Measurements from ENCODE around the gene ZFYVE16. TPM values are rescaled to one million over a fixed set of nuclear protein-coding genes. Genes with fewer than 3 reads are reported as not detected.
A peak's percentile ranks its signal among the peaks of the same experiment; 100 is the strongest.

ZFYVE16 gene
- 11.1 and 19.4 TPM in 2 replicates for total RNA-seq (2012; rRNA removed)
- polyA plus RNA-seq (2012; rRNA removed), result 4.0 and 5.3 TPM in 2 replicates
- polyA plus RNA-seq (2012; cell fraction: cytosol; rRNA removed), result 0.45 and 0.51 TPM in 2 replicates
- 1.0 and 10.2 TPM in 2 replicates for polyA plus RNA-seq (2012; cell fraction: nucleus; rRNA removed; ENCODE audit: low replicate concordance)
- Bru-seq, nascent RNA, result percentile 79 among the genes with signal in this experiment
- BruChase-seq, experiment 1, labeled RNA remaining after a 6-hour chase, result percentile 87 among the genes with signal in this experiment
- percentile 90 among the genes with signal in this experiment for BruChase-seq, experiment 2, labeled RNA remaining after a 2-hour chase
- long read RNA-seq, full-length matches to known transcripts, result 14 of 27 reads
- long read RNA-seq, partial matches to known transcripts, result 7 of 27 reads
- long read RNA-seq, other reads (novel, unspliced or antisense), result 6 of 27 reads

- Histone ChIP-seq H3K27ac (ENCODE audit: insufficient read depth, low read length) (peak within 1 kb of the TSS; percentile 80), H2BK120ac (ENCODE audit: low read depth, low read length) (peak within 1 kb of the TSS; percentile 87), H2AFZ (replicated peaks; ENCODE audit: low read length, poor library complexity) (peak within 1 kb of the TSS; percentile 99), H4K8ac (ENCODE audit: low read depth in 2 of 2, low read length in 2 of 2) (peak within 1 kb of the TSS; percentile 60 to 100), H2AK9ac (replicated peaks; ENCODE audit: low read depth, low read length, poor library complexity) (peak within 1 kb of the TSS; percentile 89), H2BK15ac (ENCODE audit: low read depth, low read length) (peak within 1 kb of the TSS; percentile 38; the same call in 1 of the 3 replicates), H3K4me3 (ENCODE audit: insufficient read depth, low read depth, low read length) (peak within 1 kb of the TSS; percentile 75), H3K56ac (ENCODE audit: extremely low read depth, insufficient read depth, low read length) (peak within 1 kb of the TSS; percentile 76), H4K91ac (ENCODE audit: insufficient read depth, low read depth, low read length) (peak within 1 kb of the TSS; percentile 90), H4K5ac (ENCODE audit: low read depth, low read length) (peak within 1 kb of the TSS; percentile 74), H3K14ac (replicated peaks; ENCODE audit: low read depth, low read length) (peak within 1 kb of the TSS; percentile 90), H4K20me1 (ENCODE audit: insufficient read depth, low read length) (peaks cover 4% of the 10 kb centered on the region; the same call in 1 of the 2 replicates), H3K9ac (ENCODE audit: low read depth, low read length) (peak within 1 kb of the TSS; percentile 74), H3K4me1 (ENCODE audit: control insufficient read depth, insufficient read depth, low read length) (peaks cover 3% of the 10 kb centered on the region; the same call in 1 of the 2 replicates), H2AK5ac (ENCODE audit: low read depth, low read length) (no peak within 1 kb of the TSS), H3K79me1 (ENCODE audit: low read depth in 1 of 2, low read length in 2 of 2) (peaks cover 3 to 16% of the 10 kb centered on the region in 2 experiments; a peak in 3 of 4 replicates), H3K4ac (ENCODE audit: low read depth, low read length) (peak within 1 kb of the TSS; percentile 94), H3K27me3 (ENCODE audit: control insufficient read depth, insufficient read depth, low read length) (no peaks in the 10 kb centered on the region), H3K4me2 (ENCODE audit: low read depth, low read length) (peak within 1 kb of the TSS; percentile 99), H3K9me3 (ENCODE audit: control insufficient read depth, insufficient read depth, low read length) (no peaks in the 10 kb centered on the region), H2BK5ac (ENCODE audit: low read depth, low read length, poor library complexity, severe bottlenecking) (peak within 1 kb of the TSS; percentile 92), H3K9me1 (ENCODE audit: insufficient read depth, low read length) (0 out of 2 replicates have a peak, but pooled peaks cover 4% of the 10 kb centered on the region), H3K23ac (ENCODE audit: low read depth, low read length) (peak within 1 kb of the TSS; percentile 96), H3K18ac (ENCODE audit: low read depth, low read length) (peak within 1 kb of the TSS; percentile 56), H2BK20ac (ENCODE audit: low read depth, low read length) (0 out of 2 replicates have a peak within 1 kb of the TSS, but pooled peaks have one; percentile 32), H3K36me3 (ENCODE audit: control insufficient read depth, insufficient read depth, low read length) (peaks cover 4% of the 10 kb centered on the region; the same call in 1 of the 2 replicates)
- in situ Hi-C loops (cut with MboI; ENCODE audit: low sequenced_read_pairs), result no loop called here
- 0% methylated on average over 23 of the region's 66 CpGs; no CpG with 5 or more reads in 1 of the 2 experiments for WGBS, 2 experiments (ENCODE audit: extremely low coverage in 2 of 2, insufficient read length in 1 of 2)
- dilution Hi-C loops (cut with HindIII; ENCODE audit: low sequenced_read_pairs, unreplicated experiment), result no loop called here
- ChIA-PET CTCF (interaction anchor here (0.5 to 0.6 kb wide), 2 partner anchors 42 to 69 kb away, joined by 3 to 6 read pairs; no protein-coding TSS in a partner anchor), POLR2A (ENCODE audit: unreplicated experiment) (no interaction called here)
- intact Hi-C loops (cut with micrococcal nuclease), result loop anchor here (5.0 kb wide), 1 partner anchor 316 kb away; no protein-coding TSS in a partner anchor
- BruUV-seq (replicated peaks), result no TSS peak
- ATAC-seq (ENCODE audit: low read depth) (peak; percentile 93), DNase-seq (peak; percentile 96)
- peak; percentile 89 for TF ChIP-seq POLR2A (IDR thresholded peaks at IDR 0.05; ENCODE audit: low read depth, low read length)
- no peak for TF ChIP-seq RFX5 (IDR thresholded peaks at IDR 0.05; ENCODE audit: low read depth, low read length)
- TF ChIP-seq USF2 (IDR thresholded peaks at IDR 0.05; ENCODE audit: low read depth, low read length), result 0 out of 2 replicates have a peak, but pooled peaks have one; percentile 1
- no peak for TF ChIP-seq RCOR1 (IDR thresholded peaks at IDR 0.05; ENCODE audit: insufficient replicate concordance, low read length)
- 0 out of 2 replicates have a peak, but pooled peaks have one; percentile 9 for TF ChIP-seq MXI1 (IDR thresholded peaks at IDR 0.05; ENCODE audit: borderline replicate concordance, low read depth, low read length)
- no peak for TF ChIP-seq MAFK (IDR thresholded peaks at IDR 0.05; ENCODE audit: low read depth, low read length)
- no peak for TF ChIP-seq SMC3 (IDR thresholded peaks at IDR 0.05; ENCODE audit: low read depth, low read length)
- TF ChIP-seq CHD1 (IDR thresholded peaks at IDR 0.05; ENCODE audit: low read depth, low read length), result no peak
- TF ChIP-seq ELK1 (IDR thresholded peaks at IDR 0.05; ENCODE audit: borderline replicate concordance, low read depth, low read length), result no peak
- TF ChIP-seq BHLHE40 (IDR thresholded peaks at IDR 0.05; ENCODE audit: low read depth, low read length), result no peak
- 0 out of 2 replicates have a peak, but pooled peaks have one; percentile 8 for TF ChIP-seq RAD21 (IDR thresholded peaks at IDR 0.05; ENCODE audit: low read length)
- no peak for TF ChIP-seq FOS (IDR thresholded peaks at IDR 0.05; ENCODE audit: low read depth, low read length)
- TF ChIP-seq CEBPB (IDR thresholded peaks at IDR 0.05; ENCODE audit: low read depth, low read length), result no peak
Measured at GRCh38 chr5:80407735-80408483, at the start of gene ZFYVE16. ZFYVE16 (plus strand) TSS chr5:80408064; CDS start chr5:80434148, 26,084 bp downstream.
